ENCODE measurements around the gene ADGRG3.

ADGRG3 gene

GRCh38 chr16:57735755-57736418, 67.8 kb downstream of the ADGRG3 start, which contains the start of gene KATNB1 (continued):
- TF ChIP-seq ZNF488 (tag by site-specific recombination; IDR thresholded peaks at IDR 0.05) (no peak), ZNF311 (tag by site-specific recombination; IDR thresholded peaks at IDR 0.05; ENCODE audit: borderline replicate concordance) (no peak), MYNN (tag by site-specific recombination; IDR thresholded peaks at IDR 0.05; ENCODE audit: borderline replicate concordance) (no peak), ZNF777 (tag by site-specific recombination; IDR thresholded peaks at IDR 0.05; ENCODE audit: borderline replicate concordance) (peak; percentile 9; the same call in 1 of the 2 replicates), ZNF610 (tag by site-specific recombination; IDR thresholded peaks at IDR 0.05; ENCODE audit: borderline replicate concordance) (no peak), ZNF112 (tag by site-specific recombination; IDR thresholded peaks at IDR 0.05) (no peak), ZBTB10 (tag by site-specific recombination; IDR thresholded peaks at IDR 0.05) (0 out of 2 replicates have a peak, but pooled peaks have one; percentile 45), ZFP41 (tag by site-specific recombination; IDR thresholded peaks at IDR 0.05; ENCODE audit: borderline replicate concordance) (no peak), REST (tag by site-specific recombination; IDR thresholded peaks at IDR 0.05) (no peak), ZNF549 (tag by site-specific recombination; IDR thresholded peaks at IDR 0.05) (no peak), ZNF626 (tag by site-specific recombination; IDR thresholded peaks at IDR 0.05) (no peak), ZNF792 (tag by site-specific recombination; IDR thresholded peaks at IDR 0.05) (no peak; the same call in 1 of the 2 replicates), ZNF214 (tag by site-specific recombination; IDR thresholded peaks at IDR 0.05; ENCODE audit: borderline replicate concordance) (no peak), ZNF146 (tag by site-specific recombination; IDR thresholded peaks at IDR 0.05) (no peak), PRDM2 (tag by site-specific recombination; IDR thresholded peaks at IDR 0.05; ENCODE audit: borderline replicate concordance) (no peak; the same call in 1 of the 2 replicates), ZNF664 (tag by site-specific recombination; IDR thresholded peaks at IDR 0.05) (no peak), KLF9 (tag by site-specific recombination; IDR thresholded peaks at IDR 0.05; ENCODE audit: low read depth) (peak; percentile 71), ZNF169 (tag by site-specific recombination; IDR thresholded peaks at IDR 0.05) (peak; percentile 83), ZNF341 (tag by site-specific recombination; IDR thresholded peaks at IDR 0.05; ENCODE audit: low read depth) (0 out of 2 replicates have a peak, but pooled peaks have one; percentile 9), ZNF398 (tag by site-specific recombination; IDR thresholded peaks at IDR 0.05) (peak; percentile 61; the same call in 1 of the 2 replicates), ZNF560 (tag by site-specific recombination; IDR thresholded peaks at IDR 0.05; ENCODE audit: borderline replicate concordance) (no peak), ZNF37A (tag by site-specific recombination; IDR thresholded peaks at IDR 0.05) (no peak), ZNF747 (tag by site-specific recombination; IDR thresholded peaks at IDR 0.05) (no peak)
